Ramos (cell line): ENCODE results near the gene EPHB1.

ENCODE experiments used
- in situ Hi-C: fragments of 300-500 bp; cut with MboI; formaldehyde crosslinking; loops from one replicate; pipeline ENCODE4 v1.14.3; 2022; ENCODE audit warnings: low sequenced_read_pairs; ENCODE audit not compliant: unreplicated experiment

Gene EPHB1

GRCh38 chr3:135138776-135139175 lies 343.7 kb downstream of the EPHB1 start:
- in situ Hi-C loops, result no loop called here

- in situ Hi-C loops, result no loop called here
Measured at GRCh38 chr3:135140591-135140990, 345.5 kb downstream of the EPHB1 start.

DNA sequence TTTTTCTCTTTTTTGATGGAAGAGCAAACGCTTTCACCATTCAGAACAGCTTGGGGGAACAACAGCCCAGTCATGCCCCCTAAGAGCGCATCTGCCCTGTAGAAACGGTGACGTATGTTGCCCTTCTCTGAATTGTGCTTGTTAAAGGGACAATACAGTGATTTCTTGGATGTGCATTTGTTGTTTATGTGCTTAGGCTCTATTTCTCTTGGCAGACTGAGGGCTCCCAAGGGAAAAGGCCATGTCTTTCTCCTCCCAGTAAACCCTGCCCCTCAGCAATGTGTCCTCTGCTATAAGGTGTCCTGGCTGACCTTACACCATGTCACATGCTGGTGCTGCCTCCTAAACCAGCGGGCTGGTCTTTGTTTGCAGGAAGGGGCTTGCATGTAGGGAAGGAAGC lies 346.1 kb downstream of the EPHB1 start:
- in situ Hi-C loops, result no loop called here

DNA sequence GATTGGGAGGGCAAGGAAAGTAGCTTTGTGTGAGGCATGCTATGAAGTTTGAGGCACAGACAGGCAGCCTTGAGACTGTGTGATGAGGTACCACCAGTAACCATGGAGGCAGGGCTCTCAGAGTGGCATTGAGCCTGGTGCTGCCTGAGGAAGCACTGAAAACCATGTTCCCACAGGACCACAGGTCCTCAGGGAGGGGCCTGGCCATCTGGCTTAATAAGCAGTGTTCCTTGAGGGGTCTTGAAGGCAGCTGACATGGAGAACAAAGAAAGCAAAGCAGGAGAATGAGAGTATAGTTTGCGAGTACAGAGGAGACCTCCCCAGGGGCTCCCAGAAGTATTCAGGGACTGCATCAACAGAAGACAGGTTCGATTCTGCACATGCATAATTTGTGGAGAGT lies 346.6 kb downstream of the EPHB1 start:
- in situ Hi-C loops, result no loop called here

DNA sequence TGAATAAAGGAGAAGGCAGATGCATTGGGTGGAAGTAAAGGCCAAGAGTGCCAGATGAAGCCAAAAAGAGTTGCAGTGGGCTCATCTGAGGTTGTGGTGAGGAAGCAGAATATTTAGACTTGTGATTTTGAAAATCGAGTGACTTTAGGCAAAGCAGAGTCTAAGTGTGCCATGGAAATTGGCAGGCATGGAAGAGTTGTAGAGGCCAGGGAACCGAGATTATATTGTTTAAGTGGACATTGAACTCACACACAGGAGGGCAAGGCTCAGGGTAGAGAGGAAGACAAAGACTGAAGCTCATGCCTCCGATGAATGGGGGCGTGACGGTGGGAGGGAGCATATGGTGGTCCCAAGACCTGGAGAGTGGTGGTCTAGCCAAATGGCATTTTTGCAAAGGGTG lies 347.5 kb downstream of the EPHB1 start:
- in situ Hi-C loops, result no loop called here

- in situ Hi-C loops, result no loop called here
Measured at GRCh38 chr3:135143474-135143873, 348.4 kb downstream of the EPHB1 start.

- in situ Hi-C loops, result no loop called here
Measured at GRCh38 chr3:135145581-135145980, 350.5 kb downstream of the EPHB1 start.

GRCh38 chr3:135147657-135148056 lies 352.6 kb downstream of the EPHB1 start:
- in situ Hi-C loops, result no loop called here

DNA sequence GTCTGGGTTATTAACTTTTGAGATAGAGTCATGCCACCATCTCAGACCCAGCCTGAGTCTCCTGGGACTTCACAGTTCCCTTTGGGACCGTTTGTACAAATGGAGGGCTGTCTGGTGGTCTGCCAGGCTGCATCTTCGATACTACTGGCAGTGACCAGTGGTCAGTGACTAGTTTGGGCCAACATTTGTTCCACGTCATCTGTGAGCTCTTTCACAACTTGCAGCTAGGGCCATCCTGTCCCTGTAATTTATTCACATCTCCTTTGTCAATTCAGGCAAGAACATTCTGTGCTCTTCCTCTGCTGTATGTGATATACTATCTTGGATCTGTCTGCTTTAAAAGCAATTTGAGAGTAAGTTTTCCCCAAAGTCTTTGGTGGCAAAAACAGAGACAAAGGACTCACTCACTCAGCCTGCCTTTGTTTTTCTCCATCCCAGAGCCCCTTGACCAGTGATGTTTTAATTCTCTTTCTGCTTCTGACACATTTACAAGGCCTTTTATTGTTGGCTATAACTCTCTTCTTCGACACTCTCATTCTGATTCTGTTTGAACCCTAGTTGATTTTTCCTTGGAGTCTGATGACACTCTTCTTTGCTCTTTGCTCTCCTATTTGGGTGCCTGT lies 353.4 kb downstream of the EPHB1 start:
- in situ Hi-C loops, result no loop called here

DNA sequence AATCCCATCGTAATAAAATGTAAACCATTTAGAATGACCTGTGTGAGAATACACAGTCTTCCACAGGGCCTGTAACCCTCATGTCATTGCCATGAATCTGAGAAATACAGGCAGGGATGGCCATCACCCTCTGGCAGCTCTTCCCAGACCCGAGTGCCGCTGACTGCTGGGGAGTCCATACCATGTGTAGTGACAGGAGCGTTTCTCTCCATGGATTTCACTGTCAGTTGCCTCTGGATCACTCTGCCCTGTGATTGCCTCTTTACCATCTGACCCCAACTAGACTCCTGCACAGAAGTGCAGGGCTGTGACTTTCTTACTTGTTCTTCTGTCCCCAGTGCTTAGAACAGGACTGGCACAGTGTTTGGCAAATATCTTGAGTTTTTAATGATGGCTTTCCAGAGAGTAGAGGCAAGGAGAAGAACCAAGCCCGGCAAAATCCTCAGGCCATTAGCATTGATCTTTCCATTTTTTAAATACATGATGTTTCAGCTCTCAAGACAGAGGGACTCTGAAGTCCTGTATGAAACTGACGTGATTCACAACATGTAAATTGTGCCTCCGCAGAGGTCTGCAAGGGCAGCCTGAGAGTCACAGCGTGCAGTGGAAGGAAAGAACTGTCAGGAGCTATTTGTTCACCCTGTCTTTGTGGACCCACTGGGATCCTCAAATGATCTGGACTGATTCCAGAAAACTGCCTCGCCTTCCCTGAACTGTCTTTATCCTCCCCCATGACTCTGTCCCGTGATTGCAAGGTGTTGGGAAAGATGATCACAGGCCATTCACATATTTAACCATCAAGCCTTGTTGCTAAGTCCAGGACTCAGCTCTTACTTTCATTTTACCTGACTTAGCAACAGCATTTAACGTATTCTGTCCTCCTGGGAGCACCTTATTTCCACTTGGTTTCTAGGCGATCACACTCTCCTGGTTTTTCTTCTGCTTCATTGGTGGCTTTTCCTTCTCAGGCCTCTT lies 354.9 kb downstream of the EPHB1 start:
- in situ Hi-C loops, result no loop called here

- in situ Hi-C loops, result no loop called here
Measured at GRCh38 chr3:135154186-135154585, 359.1 kb downstream of the EPHB1 start.

DNA sequence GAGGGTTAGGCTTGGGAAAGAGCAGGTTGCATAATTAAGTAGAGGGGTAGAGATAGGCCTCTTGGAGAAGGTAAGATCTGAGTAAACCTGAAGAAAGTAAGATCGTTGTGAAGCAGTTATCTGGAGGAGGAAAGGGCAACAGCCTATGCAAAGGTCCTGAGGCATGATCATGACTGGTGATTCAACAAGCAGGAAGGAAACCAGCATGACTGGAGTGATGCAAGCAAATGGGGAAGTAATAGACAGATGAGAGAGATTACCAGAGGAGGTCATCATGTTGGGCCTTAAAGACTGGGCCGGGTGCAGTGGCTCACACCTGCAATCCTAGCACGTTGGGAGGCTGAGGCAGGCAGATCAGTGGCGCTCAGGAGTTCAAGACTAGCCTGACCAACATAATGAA lies 360.2 kb downstream of the EPHB1 start:
- in situ Hi-C loops, result no loop called here

GRCh38 chr3:135155791-135156190 lies 360.7 kb downstream of the EPHB1 start:
- in situ Hi-C loops, result no loop called here

GRCh38 chr3:135157045-135157740 lies 362.1 kb downstream of the EPHB1 start:
- in situ Hi-C loops, result no loop called here

GRCh38 chr3:135158520-135158919 lies 363.5 kb downstream of the EPHB1 start:
- in situ Hi-C loops, result no loop called here

- in situ Hi-C loops, result no loop called here
Measured at GRCh38 chr3:135159681-135160247, 364.7 kb downstream of the EPHB1 start.

GRCh38 chr3:135161425-135161824 lies 366.4 kb downstream of the EPHB1 start:
- in situ Hi-C loops, result no loop called here

DNA sequence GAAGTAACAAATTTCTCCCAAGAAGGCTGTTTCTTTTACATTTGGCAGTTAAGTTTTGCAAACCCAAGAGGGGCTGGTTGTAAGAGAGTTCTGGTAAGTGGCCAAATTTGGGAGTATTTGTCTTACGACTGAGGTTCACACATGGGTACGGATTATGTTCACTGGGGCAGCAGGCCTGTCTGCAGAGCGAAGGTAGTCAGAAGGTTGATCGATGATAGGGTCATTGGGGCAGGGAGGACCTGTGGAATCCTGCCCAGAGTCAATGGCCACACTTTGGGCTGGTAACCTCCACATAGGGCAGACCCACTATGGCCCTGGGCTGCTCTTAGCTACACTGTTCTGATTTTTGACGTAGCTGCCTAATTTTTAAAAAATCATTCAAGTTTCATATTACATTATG lies 368.6 kb downstream of the EPHB1 start:
- in situ Hi-C loops, result no loop called here

DNA sequence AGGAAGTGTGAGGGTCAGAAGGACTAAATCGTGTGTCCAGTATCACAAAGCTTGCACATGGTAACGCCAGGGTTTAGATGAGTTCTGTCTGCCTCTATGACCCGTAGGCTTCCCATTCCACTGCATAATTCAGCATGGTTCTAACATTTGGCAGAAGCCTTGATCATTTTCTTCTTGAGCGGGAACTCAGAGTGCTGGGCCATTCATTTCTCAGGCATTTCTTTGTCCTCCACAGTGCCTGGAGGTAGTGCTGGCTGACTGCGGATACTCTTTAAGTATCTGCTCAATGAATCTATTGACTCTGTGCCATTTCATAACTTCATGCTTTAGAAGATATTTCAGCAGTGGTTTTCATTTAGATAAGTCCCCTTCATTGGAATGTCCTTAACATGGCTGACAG lies 370.2 kb downstream of the EPHB1 start:
- in situ Hi-C loops, result no loop called here

GRCh38 chr3:135166266-135166825 lies 371.3 kb downstream of the EPHB1 start:
- in situ Hi-C loops, result no loop called here
